K562 (cell line): ENCODE measurements around the gene PALS1.

Source experiments
- FOXJ3 ChIP-seq: sonication (generic); formaldehyde crosslinking; IDR thresholded peaks from 2 replicates; pipeline ENCODE4 v1.4.0; 2020; ENCODE audit warnings: mild to moderate bottlenecking, missing genetic modification reagents
- POLR2A ChIP-seq: fragments of 450-650 bp; conservative IDR thresholded peaks from 2 replicates; pipeline ENCODE4 v1.6.1; 2016
- ZNF274 ChIP-seq: IDR thresholded peaks from 2 replicates; pipeline ENCODE4 v1.6.1; 2011; ENCODE audit warnings: low read depth, mild to moderate bottlenecking, low read length, moderate library complexity, borderline replicate concordance
- ZNF778 ChIP-seq: fragments of 450-650 bp; formaldehyde crosslinking; IDR thresholded peaks from 2 replicates; pipeline ENCODE4 v1.4.0; 2020; ENCODE audit warnings: mild to moderate bottlenecking, moderate library complexity
- TF ChIP-seq, protein P1 (sequence below): fragments of 250-450 bp; sonication (Bioruptor Pico); IDR thresholded peaks from 2 replicates; pipeline ENCODE4 v1.8.0; 2021; ENCODE audit warnings: mild to moderate bottlenecking, moderate library complexity

DNA sequence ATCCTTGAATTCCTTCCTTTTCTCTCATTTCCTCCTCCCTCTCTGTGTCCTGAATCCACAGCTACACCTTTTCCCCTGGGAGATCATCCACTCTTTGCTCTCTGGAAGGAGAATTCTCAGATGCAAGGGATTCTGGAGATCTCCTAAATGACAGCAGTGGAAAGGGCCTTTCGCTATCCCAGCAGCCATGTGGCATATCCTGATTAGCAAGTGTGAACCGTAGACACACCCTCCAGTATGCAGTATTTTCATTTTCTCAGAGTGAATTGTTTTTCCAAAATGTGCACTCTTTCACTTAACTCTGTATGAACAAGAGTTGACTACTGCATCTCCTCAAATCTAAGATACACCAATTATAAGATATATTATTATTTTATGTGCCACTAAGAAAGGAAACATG lies 46.0 kb upstream of the PALS1 start:
- TF ChIP-seq, protein P1, sequence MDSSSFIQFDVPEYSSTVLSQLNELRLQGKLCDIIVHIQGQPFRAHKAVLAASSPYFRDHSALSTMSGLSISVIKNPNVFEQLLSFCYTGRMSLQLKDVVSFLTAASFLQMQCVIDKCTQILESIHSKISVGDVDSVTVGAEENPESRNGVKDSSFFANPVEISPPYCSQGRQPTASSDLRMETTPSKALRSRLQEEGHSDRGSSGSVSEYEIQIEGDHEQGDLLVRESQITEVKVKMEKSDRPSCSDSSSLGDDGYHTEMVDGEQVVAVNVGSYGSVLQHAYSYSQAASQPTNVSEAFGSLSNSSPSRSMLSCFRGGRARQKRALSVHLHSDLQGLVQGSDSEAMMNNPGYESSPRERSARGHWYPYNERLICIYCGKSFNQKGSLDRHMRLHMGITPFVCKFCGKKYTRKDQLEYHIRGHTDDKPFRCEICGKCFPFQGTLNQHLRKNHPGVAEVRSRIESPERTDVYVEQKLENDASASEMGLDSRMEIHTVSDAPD (CRISPR knock-in tag): no peak
- no peak for TF ChIP-seq POLR2A
- no peak for TF ChIP-seq FOXJ3
- no peak for TF ChIP-seq ZNF274
- no peak for TF ChIP-seq ZNF778 (CRISPR knock-in tag)
